ENCODE results near the gene CKAP2.
"Not testable (repeated sequence)": the region's sequence is repeated elsewhere in the genome, so short reads cannot be mapped to it uniquely, and the experiment has no call there.

Gene CKAP2

GRCh38 chr13:52450793-52451116 lies 4.5 kb upstream of the CKAP2 start:
- in situ Hi-C loops (cut with MboI; ENCODE audit: low sequenced_read_pairs), result no loop called here

- in situ Hi-C loops (cut with MboI; ENCODE audit: low sequenced_read_pairs), result no loop called here
Measured at GRCh38 chr13:52451135-52451804, 4.0 kb upstream of the CKAP2 start.

GRCh38 chr13:52452470-52452869 lies 2.8 kb upstream of the CKAP2 start:
- in situ Hi-C loops (cut with MboI; ENCODE audit: low sequenced_read_pairs), result no loop called here

- in situ Hi-C loops (cut with MboI; ENCODE audit: low sequenced_read_pairs), result no loop called here
Measured at GRCh38 chr13:52454459-52454819, 839 bp upstream of the CKAP2 start.

- in situ Hi-C loops (cut with MboI; ENCODE audit: low sequenced_read_pairs), result no loop called here
Measured at GRCh38 chr13:52455677-52456041, 381 bp downstream of the CKAP2 start.

- in situ Hi-C loops (cut with MboI; ENCODE audit: low sequenced_read_pairs), result no loop called here
Measured at GRCh38 chr13:52459668-52460067, 4.4 kb downstream of the CKAP2 start.

- in situ Hi-C loops (cut with MboI; ENCODE audit: low sequenced_read_pairs), result no loop called here
Measured at GRCh38 chr13:52461265-52461664, 6.0 kb downstream of the CKAP2 start.

GRCh38 chr13:52463526-52463925 lies 8.2 kb downstream of the CKAP2 start:
- in situ Hi-C loops (cut with MboI; ENCODE audit: low sequenced_read_pairs), result no loop called here

- in situ Hi-C loops (cut with MboI; ENCODE audit: low sequenced_read_pairs), result not testable (repeated sequence)
Measured at GRCh38 chr13:52468487-52468886, 13.2 kb downstream of the CKAP2 start.

GRCh38 chr13:52480677-52481428 lies 25.6 kb downstream of the CKAP2 start:
- in situ Hi-C loops (cut with MboI; ENCODE audit: low sequenced_read_pairs), result not testable (repeated sequence)

GRCh38 chr13:52487078-52487477 lies 31.8 kb downstream of the CKAP2 start:
- in situ Hi-C loops (cut with MboI; ENCODE audit: low sequenced_read_pairs), result not testable (repeated sequence)

- in situ Hi-C loops (cut with MboI; ENCODE audit: low sequenced_read_pairs), result not testable (repeated sequence)
Measured at GRCh38 chr13:52488763-52489162, 33.5 kb downstream of the CKAP2 start.

- in situ Hi-C loops (cut with MboI; ENCODE audit: low sequenced_read_pairs), result not testable (repeated sequence)
Measured at GRCh38 chr13:52491015-52491414, 35.7 kb downstream of the CKAP2 start.

GRCh38 chr13:52494241-52494640 lies 39.0 kb downstream of the CKAP2 start:
- in situ Hi-C loops (cut with MboI; ENCODE audit: low sequenced_read_pairs), result not testable (repeated sequence)

- in situ Hi-C loops (cut with MboI; ENCODE audit: low sequenced_read_pairs), result not testable (repeated sequence)
Measured at GRCh38 chr13:52497979-52498378, 42.7 kb downstream of the CKAP2 start.

- in situ Hi-C loops (cut with MboI; ENCODE audit: low sequenced_read_pairs), result not testable (repeated sequence)
Measured at GRCh38 chr13:52502277-52502676, 47.0 kb downstream of the CKAP2 start.

GRCh38 chr13:52505843-52506242 lies 50.6 kb downstream of the CKAP2 start:
- in situ Hi-C loops (cut with MboI; ENCODE audit: low sequenced_read_pairs), result not testable (repeated sequence)

GRCh38 chr13:52509532-52509931 lies 54.3 kb downstream of the CKAP2 start:
- in situ Hi-C loops (cut with MboI; ENCODE audit: low sequenced_read_pairs), result not testable (repeated sequence)

GRCh38 chr13:52510221-52510797 lies 55.0 kb downstream of the CKAP2 start:
- in situ Hi-C loops (cut with MboI; ENCODE audit: low sequenced_read_pairs), result not testable (repeated sequence)

- in situ Hi-C loops (cut with MboI; ENCODE audit: low sequenced_read_pairs), result not testable (repeated sequence)
Measured at GRCh38 chr13:52511598-52511997, 56.3 kb downstream of the CKAP2 start.

GRCh38 chr13:52513957-52514596 lies 58.8 kb downstream of the CKAP2 start:
- in situ Hi-C loops (cut with MboI; ENCODE audit: low sequenced_read_pairs), result not testable (repeated sequence)

GRCh38 chr13:52523323-52523722 lies 68.0 kb downstream of the CKAP2 start:
- in situ Hi-C loops (cut with MboI; ENCODE audit: low sequenced_read_pairs), result not testable (repeated sequence)

All from hTERT RPE-1 (cell line).